ENCODE measurements around the gene ELK3. TPM values are rescaled to one million over a fixed set of nuclear protein-coding genes. Genes with fewer than 3 reads are reported as not detected.
A peak's percentile ranks its signal among the peaks of the same experiment; 100 is the strongest.

ELK3 gene
- total and polyA plus RNA-seq, 4 donors, result 9.1 to 68.5 (median 40.3) TPM

- Histone ChIP-seq H3K36me3 (ENCODE audit: control insufficient read depth in 4 of 4, insufficient read depth in 4 of 4, low read length in 4 of 4) (peaks cover 11 to 18% (median 16%) of the 10 kb centered on the region in 4 donors), H3K27ac (ENCODE audit: low read depth in 1 of 2, low read length in 1 of 2) (no peak overlapping the region), H3K27me3 (ENCODE audit: control insufficient read depth in 3 of 3, insufficient read depth in 3 of 3, low read length in 2 of 3) (no peaks in the 10 kb centered on the region), H3K4me3 (no peak overlapping the region), H3K9ac (ENCODE audit: insufficient read depth in 1 of 2, low read length in 2 of 2) (no peak overlapping the region), H3K9me3 (ENCODE audit: control insufficient read depth in 4 of 4, insufficient read depth in 3 of 4, low read length in 3 of 4) (no peaks in the 10 kb centered on the region), H3K4me1 (ENCODE audit: control insufficient read depth in 5 of 5, insufficient read depth in 5 of 5, low read length in 5 of 5) (peaks cover 3 to 23% (median 6%) of the 10 kb centered on the region in 5 donors)
- TF ChIP-seq CTCF (IDR thresholded peaks at IDR 0.05; ENCODE audit: control extremely low read depth, extremely low read depth), result no peak
- 88 to 91% methylated on average over 2 of the region's 2 CpGs for WGBS, 2 donors
- ATAC-seq (ENCODE audit: insufficient read depth, low FRiP score), result no peak
- DNase-seq, result no peak
Measured at GRCh38 chr12:96260231-96260630, 66.1 kb downstream of the ELK3 start.

GRCh38 chr12:96260644-96261043 is 66.5 kb downstream of the ELK3 start:
- Histone ChIP-seq H3K27ac (ENCODE audit: low read depth in 1 of 2, low read length in 1 of 2) (no peak overlapping the region), H3K9me3 (ENCODE audit: control insufficient read depth in 4 of 4, insufficient read depth in 3 of 4, low read length in 3 of 4) (no peaks in the 10 kb centered on the region), H3K4me3 (no peak overlapping the region), H3K27me3 (ENCODE audit: control insufficient read depth in 3 of 3, insufficient read depth in 3 of 3, low read length in 2 of 3) (no peaks in the 10 kb centered on the region), H3K4me1 (ENCODE audit: control insufficient read depth in 5 of 5, insufficient read depth in 5 of 5, low read length in 5 of 5) (peaks cover 3 to 23% (median 6%) of the 10 kb centered on the region in 5 donors), H3K36me3 (ENCODE audit: control insufficient read depth in 4 of 4, insufficient read depth in 4 of 4, low read length in 4 of 4) (peaks cover 11 to 18% (median 16%) of the 10 kb centered on the region in 4 donors), H3K9ac (ENCODE audit: insufficient read depth in 1 of 2, low read length in 2 of 2) (no peak overlapping the region)
- WGBS, 2 donors, result 91 to 93% methylated on average over 3 of the region's 3 CpGs
- ATAC-seq (ENCODE audit: insufficient read depth, low FRiP score) (no peak), DNase-seq (no peak)
- no peak for TF ChIP-seq CTCF (IDR thresholded peaks at IDR 0.05; ENCODE audit: control extremely low read depth, extremely low read depth)

GRCh38 chr12:96261557-96261956 is 67.4 kb downstream of the ELK3 start:
- no peaks in the 10 kb centered on the region for H3K9me3 ChIP-seq (ENCODE audit: control insufficient read depth in 4 of 4, insufficient read depth in 3 of 4, low read length in 3 of 4)
- no peak overlapping the region for H3K4me3 ChIP-seq
- peaks cover 11 to 18% (median 16%) of the 10 kb centered on the region in 4 donors for H3K36me3 ChIP-seq (ENCODE audit: control insufficient read depth in 4 of 4, insufficient read depth in 4 of 4, low read length in 4 of 4)
- H3K27ac ChIP-seq (ENCODE audit: low read depth in 1 of 2, low read length in 1 of 2), result no peak overlapping the region
- TF ChIP-seq CTCF (IDR thresholded peaks at IDR 0.05; ENCODE audit: control extremely low read depth, extremely low read depth), result no peak
- no peak for ATAC-seq (ENCODE audit: insufficient read depth, low FRiP score)
- no peak for DNase-seq
- H3K27me3 ChIP-seq (ENCODE audit: control insufficient read depth in 3 of 3, insufficient read depth in 3 of 3, low read length in 2 of 3), result no peaks in the 10 kb centered on the region
- WGBS, 2 donors, result 87 to 93% methylated on average over 5 of the region's 5 CpGs
- H3K4me1 ChIP-seq (ENCODE audit: control insufficient read depth in 5 of 5, insufficient read depth in 5 of 5, low read length in 5 of 5), result peaks cover 1 to 23% (median 6%) of the 10 kb centered on the region in 5 donors
- no peak overlapping the region for H3K9ac ChIP-seq (ENCODE audit: insufficient read depth in 1 of 2, low read length in 2 of 2)

- Histone ChIP-seq H3K9ac (ENCODE audit: insufficient read depth in 1 of 2, low read length in 2 of 2) (no peak overlapping the region), H3K4me1 (ENCODE audit: control insufficient read depth in 5 of 5, insufficient read depth in 5 of 5, low read length in 5 of 5) (peaks cover 0 to 14% (median 3%) of the 10 kb centered on the region in 5 donors), H3K9me3 (ENCODE audit: control insufficient read depth in 4 of 4, insufficient read depth in 3 of 4, low read length in 3 of 4) (no peaks in the 10 kb centered on the region), H3K27me3 (ENCODE audit: control insufficient read depth in 3 of 3, insufficient read depth in 3 of 3, low read length in 2 of 3) (no peaks in the 10 kb centered on the region), H3K36me3 (ENCODE audit: control insufficient read depth in 4 of 4, insufficient read depth in 4 of 4, low read length in 4 of 4) (peaks cover 11 to 24% (median 15%) of the 10 kb centered on the region in 4 donors), H3K27ac (ENCODE audit: low read depth in 1 of 2, low read length in 1 of 2) (peak overlapping the region in 1 of 2 donors; percentile 59), H3K4me3 (no peak overlapping the region)
- peak; percentile 67 to 72 (median 68) for DNase-seq
- no peak for ATAC-seq (ENCODE audit: insufficient read depth, low FRiP score)
- TF ChIP-seq CTCF (IDR thresholded peaks at IDR 0.05; ENCODE audit: control extremely low read depth, extremely low read depth), result no peak
- WGBS, 2 donors, result 38 to 73% methylated on average over 11 of the region's 11 CpGs
Measured at GRCh38 chr12:96263449-96263902, 69.3 kb downstream of the ELK3 start.
